Germinal center (tissue), 1 donor: Measurements from ENCODE around the gene KCNE1.

Experiments used
- DNase-seq: peaks from one replicate; pipeline ENCODE4 v3.0.0; 2012; ENCODE audit warnings: mixed read lengths, low spot score

The KCNE1 gene

GRCh38 chr21:34535886-34536285, 23.9 kb upstream of the KCNE1 start:
- DNase-seq = no peak

GRCh38 chr21:34534522-34534921, 22.5 kb upstream of the KCNE1 start:
- DNase-seq = no peak

GRCh38 chr21:34533938-34534337, 21.9 kb upstream of the KCNE1 start:
- no peak for DNase-seq

DNA sequence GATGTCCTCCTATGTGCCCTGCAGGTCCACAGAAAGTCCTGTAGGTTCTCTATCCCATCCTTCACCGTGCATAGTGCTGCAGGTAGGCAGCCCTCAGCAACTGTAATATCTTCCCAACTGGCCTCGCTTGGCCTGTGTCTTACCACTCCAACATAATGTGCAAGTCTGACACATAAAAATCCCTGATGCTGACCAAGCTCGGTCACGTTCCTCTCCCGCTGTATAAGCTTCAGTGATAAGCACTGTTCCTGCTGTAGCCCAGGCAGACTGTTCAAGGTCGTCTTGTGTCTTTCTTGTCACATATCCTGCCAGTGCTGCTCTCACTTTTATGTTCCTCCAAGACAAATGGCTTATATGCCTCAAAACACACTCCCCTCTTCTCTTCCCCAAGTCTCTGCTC, 19.4 kb upstream of the KCNE1 start:
- DNase-seq = no peak

DNA sequence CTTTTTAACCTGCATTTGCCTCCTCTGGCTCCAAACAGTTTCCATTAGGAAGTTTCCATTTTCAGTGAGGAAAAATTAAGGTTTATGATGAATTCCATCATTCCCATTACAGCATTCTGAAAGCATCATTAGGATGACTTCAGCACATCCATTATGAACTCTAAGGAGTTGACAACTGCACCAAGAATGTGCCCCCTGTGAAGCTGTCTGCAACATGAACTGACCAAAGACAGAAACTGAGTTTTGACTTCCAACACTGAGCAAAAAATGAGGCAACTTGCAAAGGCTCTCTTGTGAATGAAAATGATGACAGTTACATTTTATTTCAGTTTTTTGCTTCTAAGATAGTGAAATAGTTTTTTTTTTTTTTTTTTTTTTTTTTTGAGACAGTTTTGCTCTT, 18.3 kb upstream of the KCNE1 start:
- DNase-seq = no peak

DNA sequence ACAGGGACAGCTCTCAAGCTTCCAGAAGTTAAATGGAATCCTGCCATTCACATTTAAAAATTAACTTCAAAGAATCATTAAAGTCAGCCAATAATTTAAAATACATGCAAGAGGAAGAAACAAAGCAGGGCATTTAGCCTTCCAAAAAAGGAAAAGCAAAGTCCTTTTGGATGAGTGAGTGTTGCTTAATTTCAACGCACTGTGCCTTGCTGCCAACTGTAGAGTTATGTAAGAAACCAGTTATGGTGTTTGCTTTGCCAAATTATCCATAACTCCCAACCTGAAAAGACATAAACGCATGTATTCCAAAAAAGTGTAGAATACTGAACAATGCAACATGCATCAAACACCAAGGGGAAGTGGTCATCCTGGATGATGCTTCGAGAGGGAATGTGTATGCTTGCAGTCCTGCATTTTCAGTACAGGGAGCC, 16.1 kb upstream of the KCNE1 start:
- DNase-seq = no peak

- DNase-seq = no peak
Measured at GRCh38 chr21:34526618-34527290, 14.7 kb upstream of the KCNE1 start.

- no peak for DNase-seq
Measured at GRCh38 chr21:34526241-34526617, 14.2 kb upstream of the KCNE1 start.

GRCh38 chr21:34524646-34525601, 12.9 kb upstream of the KCNE1 start:
- DNase-seq = no peak

DNA sequence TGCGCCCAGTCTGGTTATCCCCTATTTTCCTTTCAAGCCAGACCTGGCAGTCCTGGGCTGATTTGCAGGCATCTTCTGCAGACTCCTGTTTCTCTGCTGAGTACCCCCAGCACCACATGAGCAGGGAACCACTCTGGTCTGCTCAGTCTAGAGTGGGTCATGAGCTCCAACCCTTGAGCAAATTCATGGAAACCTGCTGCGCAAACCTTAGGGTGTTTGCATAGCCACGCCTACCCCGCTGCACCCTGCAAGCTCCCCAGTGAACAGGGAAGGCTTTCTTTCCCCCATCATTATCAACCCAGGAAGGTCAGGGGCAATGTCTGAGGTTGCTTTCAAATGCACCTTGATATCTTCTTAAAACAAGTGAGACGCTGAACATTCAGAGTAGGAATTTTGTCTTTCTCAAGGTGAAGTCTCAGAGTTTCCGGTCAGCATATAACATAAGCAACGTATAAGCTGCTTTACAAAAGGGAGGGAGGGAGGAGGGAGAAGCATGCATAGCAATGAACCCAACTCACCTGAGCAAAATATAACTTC, 11.1 kb upstream of the KCNE1 start:
- no peak for DNase-seq

GRCh38 chr21:34522284-34522683, 10.3 kb upstream of the KCNE1 start:
- no peak for DNase-seq

- no peak for DNase-seq
Measured at GRCh38 chr21:34521561-34521960, 9.6 kb upstream of the KCNE1 start.

- DNase-seq = no peak
Measured at GRCh38 chr21:34520764-34521508, 8.9 kb upstream of the KCNE1 start.

- no peak for DNase-seq
Measured at GRCh38 chr21:34520281-34520680, 8.3 kb upstream of the KCNE1 start.

GRCh38 chr21:34519694-34520093, 7.7 kb upstream of the KCNE1 start:
- DNase-seq = no peak

GRCh38 chr21:34519016-34519415, 7.0 kb upstream of the KCNE1 start:
- no peak for DNase-seq

DNA sequence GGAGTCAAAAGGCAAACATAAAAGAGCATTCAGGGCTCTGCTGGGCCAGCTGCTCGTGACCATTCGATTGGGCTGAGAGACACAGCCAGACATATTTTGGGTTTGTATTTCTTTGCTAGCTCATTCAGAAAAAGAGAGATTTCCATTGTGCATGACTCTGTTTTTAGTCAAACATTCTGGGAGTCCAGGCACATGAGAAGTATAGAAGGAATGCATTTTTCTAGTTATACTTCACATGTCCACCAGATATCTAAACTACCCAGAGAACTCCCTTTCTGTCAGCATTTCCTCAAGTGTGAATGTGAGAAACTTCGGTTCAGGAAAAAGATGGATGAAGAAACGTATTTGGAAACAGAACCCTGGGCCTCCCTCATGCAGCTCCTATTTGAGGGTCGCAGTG, 6.3 kb upstream of the KCNE1 start:
- DNase-seq = no peak

GRCh38 chr21:34517491-34518245, 5.7 kb upstream of the KCNE1 start:
- DNase-seq = no peak

- no peak for DNase-seq
Measured at GRCh38 chr21:34517039-34517438, 5.0 kb upstream of the KCNE1 start.

DNA sequence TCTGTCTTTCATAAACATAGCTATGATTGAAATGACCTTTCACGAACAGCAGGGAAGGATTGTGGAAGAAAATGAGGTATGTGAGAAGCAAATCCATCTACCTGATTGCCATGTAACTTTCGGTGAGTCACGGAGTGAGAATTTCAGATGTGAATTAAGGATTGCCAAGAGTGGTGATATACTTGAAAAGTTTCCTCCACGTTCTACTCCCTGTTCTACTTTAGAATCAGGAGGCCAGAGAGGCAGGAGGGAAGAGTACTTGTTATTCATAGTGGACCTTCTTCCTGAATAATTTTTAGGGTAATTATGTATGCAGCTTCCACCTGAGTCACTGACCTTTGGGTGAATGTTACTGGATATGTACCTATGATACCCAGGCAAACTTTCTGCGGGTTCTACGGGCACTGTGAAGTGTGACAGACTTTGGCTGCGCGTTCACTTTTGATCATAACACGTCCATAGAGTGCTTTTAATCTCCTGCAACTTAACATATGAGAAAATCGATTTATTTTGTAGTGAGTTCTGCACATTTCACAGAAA, 2.6 kb upstream of the KCNE1 start:
- no peak for DNase-seq

DNA sequence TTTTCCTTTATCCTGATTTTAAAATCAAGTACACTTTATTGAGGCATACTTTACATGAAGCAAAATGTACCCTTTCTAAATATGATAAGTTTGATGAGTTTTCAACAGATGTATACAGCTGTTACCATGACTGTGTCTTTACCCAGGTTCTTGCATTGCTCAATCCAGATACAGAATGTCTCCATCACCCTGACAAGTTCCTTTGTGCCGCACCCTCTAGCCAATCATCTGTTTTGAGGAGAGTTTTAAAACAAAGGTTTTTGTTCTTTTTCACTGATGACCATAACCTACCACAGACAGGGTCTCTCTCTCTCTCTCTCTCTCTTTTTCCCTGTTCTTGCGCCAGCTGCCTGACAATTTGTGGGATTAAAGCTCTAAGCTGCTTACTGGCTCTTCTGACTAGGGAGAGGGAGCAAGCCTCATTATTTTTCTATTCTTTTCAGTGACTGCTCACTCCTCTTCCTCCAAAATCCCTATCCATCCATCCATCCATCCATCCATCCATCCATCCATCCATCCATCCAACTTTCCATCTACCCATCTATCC, 1.2 kb upstream of the KCNE1 start:
- no peak for DNase-seq
